HCT116 (cell line): ENCODE data around the gene KRT24. TPM values are rescaled to one million over a fixed set of nuclear protein-coding genes. Genes with fewer than 3 reads are reported as not detected.

Source experiments
- ATAC-seq: fragments of 200-7000 bp; cut with Tn5 transposase; 2 replicates; pipeline ENCODE4 v1.9.1; 2020; ENCODE audit warnings: mild to moderate bottlenecking, moderate library complexity
- BruUV-seq: library from RNA; stranded (reverse); fragments of 400-500 nt; replicated peaks from 2 replicates; lab custom pipeline; 2021; lab: Mats Ljungman, UMichigan
- CTCF ChIA-PET: fragments of 300-600 bp; sonication (Branson Sonifier 250); formaldehyde crosslinking; loops from one replicate; lab custom pipeline; 2021; ENCODE audit warnings: antibody characterized with exemption; lab: Charles Lee
- POLR2A ChIA-PET: fragments of 300-600, 350-600 bp; sonication (Branson Sonifier 250); formaldehyde crosslinking; loops from one replicate; lab custom pipeline; 2021; ENCODE audit warnings: antibody characterized with exemption; lab: Charles Lee
- RAD21 ChIA-PET, 2 experiments: fragments of 300-600 bp; sonication (Branson Sonifier 250); formaldehyde crosslinking; loops; one replicate each; lab custom pipeline; 2023; ENCODE audit warnings: low total read pairs in 2 of 2; ENCODE audit not compliant: uncharacterized antibody in 2 of 2, unreplicated experiment in 2 of 2, low non-redundant PET in 1 of 2; lab: Charles Lee
- DNase-seq: peaks from one replicate; pipeline ENCODE4 v3.0.0-alpha.2; 2010; ENCODE audit warnings: low read depth, low spot score
- H2AFZ ChIP-seq: fragments of 200-600 bp; shearing (Covaris generic), sonication (generic); 2 replicates; pipeline ENCODE4 v1.6.1; 2017; ENCODE audit warnings: low read depth, mixed run types, mixed read lengths, antibody characterized with exemption, low read length; ENCODE audit not compliant: poor library complexity, severe bottlenecking
- H3K27ac ChIP-seq: 2 replicates; pipeline ENCODE4 v1.5.1; 2012; ENCODE audit warnings: low read depth, low read length
- H3K27me3 ChIP-seq: fragments of 200-600 bp; sonication (generic); 2 replicates; pipeline ENCODE4 v1.6.1; 2016; ENCODE audit warnings: mixed run types, low read length, mixed read lengths; ENCODE audit not compliant: insufficient read depth
- H3K36me3 ChIP-seq, 2 experiments: fragments of 200-500 bp in 1 of 2; fragments of 200-600 bp in 1 of 2; sonication (Bioruptor generic) in 1 of 2; sonication (generic) in 1 of 2; 2 replicates each; pipeline versions ENCODE4 v1.5.1 to v1.6.1; 2014 to 2016; ENCODE audit warnings: low read length in 2 of 2, inconsistent platforms in 1 of 2, mixed read lengths in 1 of 2, mixed run types in 1 of 2; ENCODE audit not compliant: insufficient read depth in 2 of 2, control insufficient read depth in 1 of 2
- H3K4me1 ChIP-seq, 2 experiments: fragments of 200-600 bp in 1 of 2; sonication (generic) in 1 of 2; 2 replicates each; pipeline versions ENCODE4 v1.5.1 to v1.6.1; 2012 to 2017; ENCODE audit warnings: low read length in 2 of 2, inconsistent platforms in 1 of 2, mild to moderate bottlenecking in 1 of 2, mixed read lengths in 1 of 2, mixed run types in 1 of 2, moderate library complexity in 1 of 2; ENCODE audit not compliant: insufficient read depth in 2 of 2, control insufficient read depth in 1 of 2
- H3K4me2 ChIP-seq: fragments of 200-600 bp; sonication (generic); 2 replicates; pipeline ENCODE4 v1.6.1; 2017; ENCODE audit warnings: mixed run types, low read length, mixed read lengths
- H3K4me3 ChIP-seq, 2 experiments: fragments of 200-600 bp in 1 of 2; sonication (generic) in 1 of 2; replicated peaks in 1 of 2; 2 replicates each; pipeline ENCODE4 v1.5.1; 2011 to 2016; ENCODE audit warnings: low read length in 2 of 2, control low read depth in 1 of 2, low read depth in 1 of 2, mild to moderate bottlenecking in 1 of 2, mixed read lengths in 1 of 2, mixed run types in 1 of 2
- H3K79me2 ChIP-seq: fragments of 200-600 bp; sonication (generic); 2 replicates; pipeline ENCODE4 v1.6.1; 2017; ENCODE audit warnings: mild to moderate bottlenecking, mixed run types, low read length, moderate library complexity, mixed read lengths; ENCODE audit not compliant: insufficient read depth
- H3K9ac ChIP-seq: fragments of 200-600 bp; sonication (generic); 2 replicates; pipeline ENCODE4 v1.6.1; 2016; ENCODE audit warnings: low read length, mixed read lengths
- H3K9me2 ChIP-seq: fragments of 200-600 bp; sonication (generic), shearing (Covaris generic); 2 replicates; pipeline ENCODE4 v1.6.1; 2017; ENCODE audit warnings: mixed run types, mild to moderate bottlenecking, moderate library complexity; ENCODE audit not compliant: insufficient read depth
- H3K9me3 ChIP-seq, 2 experiments: fragments of 200-500 bp in 1 of 2; fragments of 200-600 bp in 1 of 2; sonication (Bioruptor generic) in 1 of 2; sonication (generic) in 1 of 2; 2 replicates each; pipeline ENCODE4 v1.6.1; 2014 to 2017; ENCODE audit warnings: low read length in 2 of 2, mixed read lengths in 2 of 2, inconsistent platforms in 1 of 2, low read depth in 1 of 2, mild to moderate bottlenecking in 1 of 2, mixed run types in 1 of 2, moderate library complexity in 1 of 2; ENCODE audit not compliant: control insufficient read depth in 1 of 2, insufficient read depth in 1 of 2
- H4K20me1 ChIP-seq: fragments of 200-600 bp; sonication (generic), shearing (Covaris generic); 2 replicates; pipeline ENCODE4 v1.6.1; 2017; ENCODE audit warnings: mixed run types, mild to moderate bottlenecking, moderate library complexity; ENCODE audit not compliant: insufficient read depth
- ATF3 ChIP-seq: IDR thresholded peaks from 2 replicates; pipeline ENCODE4 v1.6.1; 2012
- CBX3 ChIP-seq: IDR thresholded peaks from 2 replicates; pipeline ENCODE4 v1.6.1; 2012; ENCODE audit warnings: low read depth
- CEBPB ChIP-seq: IDR thresholded peaks from 2 replicates; pipeline ENCODE4 v1.6.1; 2012; ENCODE audit warnings: low read depth
- CTCF ChIP-seq, 3 experiments: fragments of 200-600 bp in 1 of 3; sonication (generic) in 1 of 3; IDR thresholded peaks in 2 of 3; conservative IDR thresholded peaks in 1 of 3; 2 replicates each; pipeline ENCODE4 v1.5.1; 2012 to 2017; ENCODE audit warnings: low read depth in 2 of 3, low read length in 2 of 3, antibody characterized with exemption in 1 of 3, borderline replicate concordance in 1 of 3, control low read depth in 1 of 3, mild to moderate bottlenecking in 1 of 3, mixed read lengths in 1 of 3, mixed run types in 1 of 3, moderate library complexity in 1 of 3; ENCODE audit not compliant: insufficient read depth in 1 of 3
- EGR1 ChIP-seq: IDR thresholded peaks from 2 replicates; pipeline ENCODE4 v1.6.1; 2012; ENCODE audit warnings: low read depth
- ELF1 ChIP-seq: IDR thresholded peaks from 2 replicates; pipeline ENCODE4 v1.6.1; 2012; ENCODE audit warnings: low read depth, borderline replicate concordance
- EZH2 ChIP-seq: fragments of 200-600 bp; sonication (generic); IDR thresholded peaks from 2 replicates; pipeline ENCODE4 v1.6.1; 2017; ENCODE audit warnings: antibody characterized with exemption, mixed run types
- EZH2phosphoT487 ChIP-seq: fragments of 200-600 bp; IDR thresholded peaks from 2 replicates; pipeline ENCODE4 v1.6.1; 2018; ENCODE audit warnings: antibody characterized with exemption, borderline replicate concordance
- FOSL1 ChIP-seq: IDR thresholded peaks from 2 replicates; pipeline ENCODE4 v1.6.1; 2012; ENCODE audit warnings: low read depth
- JUND ChIP-seq: IDR thresholded peaks from 2 replicates; pipeline ENCODE4 v1.6.1; 2012
- POLR2A ChIP-seq: IDR thresholded peaks from 2 replicates; pipeline ENCODE4 v1.7.0; 2011; ENCODE audit warnings: borderline replicate concordance; ENCODE audit not compliant: insufficient read depth, insufficient read length; ENCODE audit errors: extremely low read depth
- POLR2AphosphoS5 ChIP-seq: IDR thresholded peaks from 2 replicates; pipeline ENCODE4 v1.6.1; 2011; ENCODE audit warnings: mild to moderate bottlenecking, low read depth, low read length, moderate library complexity
- RAD21 ChIP-seq: IDR thresholded peaks from 2 replicates; pipeline ENCODE4 v1.6.1; 2012; ENCODE audit warnings: low read depth, mild to moderate bottlenecking
- REST ChIP-seq: IDR thresholded peaks from 2 replicates; pipeline ENCODE4 v1.6.1; 2012; ENCODE audit warnings: low read depth
- SP1 ChIP-seq: IDR thresholded peaks from 2 replicates; pipeline ENCODE4 v1.6.1; 2012; ENCODE audit warnings: low read depth
- SRF ChIP-seq: IDR thresholded peaks from 2 replicates; pipeline ENCODE4 v1.6.1; 2012; ENCODE audit warnings: low read depth
- TCF7L2 ChIP-seq: IDR thresholded peaks from 2 replicates; pipeline ENCODE4 v1.7.0; 2011; ENCODE audit warnings: borderline replicate concordance, inconsistent platforms; ENCODE audit not compliant: insufficient read depth, insufficient read length; ENCODE audit errors: extremely low read depth
- YY1 ChIP-seq: IDR thresholded peaks from 2 replicates; pipeline ENCODE4 v1.6.1; 2011; ENCODE audit warnings: low read length, low read depth, moderate library complexity, mild to moderate bottlenecking; ENCODE audit not compliant: insufficient replicate concordance; ENCODE audit errors: extremely low read depth
- ZBTB33 ChIP-seq: IDR thresholded peaks from 2 replicates; pipeline ENCODE4 v1.6.1; 2011; ENCODE audit warnings: mild to moderate bottlenecking, low read length, moderate library complexity; ENCODE audit not compliant: insufficient replicate concordance; ENCODE audit errors: extremely low read depth
- ZNF274 ChIP-seq: fragments of 200-500 bp; sonication (Bioruptor generic); IDR thresholded peaks from 2 replicates; pipeline ENCODE4 v1.6.1; 2014; ENCODE audit warnings: mild to moderate bottlenecking, low read depth, low read length, inconsistent platforms
- intact Hi-C: fragments of 100-400 bp; cut with micrococcal nuclease; formaldehyde crosslinking; loops from 2 replicates; pipeline ENCODE4 v1.10.0; 2022
- total RNA-seq: library from RNA; stranded (reverse); gene quantifications from one replicate; pipeline ENCODE4 v1.2.1, GENCODE V29; 2021; ENCODE audit not compliant: unreplicated experiment

Gene KRT24
- total RNA-seq, 1 experiment from 2014 or later, result not detected

- H3K9me3 ChIP-seq, result no peaks in the 10 kb centered on the region
- H3K9me2 ChIP-seq, result no peaks in the 10 kb centered on the region
- BruUV-seq, result no TSS peak
- H2AFZ ChIP-seq, result no peak overlapping the region
- H4K20me1 ChIP-seq, result no peaks in the 10 kb centered on the region
- no peak overlapping the region for H3K4me3 ChIP-seq
- H3K27me3 ChIP-seq, result no peaks in the 10 kb centered on the region
- H3K9ac ChIP-seq, result no peak overlapping the region
- ChIA-PET CTCF (interaction anchor here (1.1 to 1.4 kb wide), 2 partner anchors 15 to 84 kb away, joined by 3 read pairs; no protein-coding TSS in a partner anchor), POLR2A (no interaction called here), RAD21 (no interaction called here)
- no peaks in the 10 kb centered on the region for H3K79me2 ChIP-seq
- no peak overlapping the region for H3K4me2 ChIP-seq
- H3K27ac ChIP-seq, result no peak overlapping the region
- DNase-seq, result no peak
- intact Hi-C loops, result no loop called here
- no peak for ATAC-seq
- no peaks in the 10 kb centered on the region for H3K36me3 ChIP-seq
- no peak for TF ChIP-seq EZH2phosphoT487
- no peak for TF ChIP-seq TCF7L2
- TF ChIP-seq FOSL1, result no peak
- TF ChIP-seq EGR1, result no peak
- TF ChIP-seq CTCF (IDR thresholded peaks at IDR 0.05 in 2 of 3, conservative IDR thresholded peaks at IDR 0.05 in 1 of 3; ENCODE audit: borderline replicate concordance in 1 of 3, insufficient read depth in 1 of 3, low read depth in 2 of 3, low read length in 2 of 3), result no peak
- no peak for TF ChIP-seq RAD21
- TF ChIP-seq EZH2, result no peak
- TF ChIP-seq ZBTB33, result no peak
- no peak for TF ChIP-seq ELF1
- no peak for TF ChIP-seq JUND
- TF ChIP-seq SP1, result no peak
- TF ChIP-seq REST, result no peak
- TF ChIP-seq SRF, result no peak
- no peak for TF ChIP-seq CBX3
- no peak for TF ChIP-seq ZNF274
- no peak for TF ChIP-seq POLR2AphosphoS5
- TF ChIP-seq CEBPB, result no peak
- TF ChIP-seq ATF3, result no peak
- TF ChIP-seq POLR2A, result no peak
- TF ChIP-seq YY1, result no peak
- H3K4me1 ChIP-seq, result no peaks in the 10 kb centered on the region
Observed at GRCh38 chr17:40699853-40700252, 3.7 kb downstream of the KRT24 start.
